Vagina (tissue), 2 donors: ENCODE measurements around the gene MRPL12. TPM values are rescaled to one million over a fixed set of nuclear protein-coding genes. Genes with fewer than 3 reads are reported as not detected.

Experiments used
- DNase-seq, 2 donors: peaks; one replicate each; pipeline ENCODE4 v3.0.0-alpha.2; 2017; ENCODE audit errors: extremely low spot score in 2 of 2
- H3K27ac ChIP-seq: fragments of 200-600 bp; sonication (generic); one replicate; pipeline ENCODE4 v1.5.1; 2019
- H3K27me3 ChIP-seq: fragments of 200-600 bp; sonication (generic); one replicate; pipeline ENCODE4 v1.5.1; 2019
- H3K36me3 ChIP-seq, 2 donors: fragments of 200-600 bp; sonication (generic); one replicate each; pipeline ENCODE4 v1.5.1; 2017 to 2019
- H3K4me1 ChIP-seq: fragments of 200-600 bp; sonication (generic); one replicate; pipeline ENCODE4 v1.5.1; 2019
- H3K4me3 ChIP-seq, 2 donors: fragments of 200-600 bp; sonication (generic); 1 replicate in 1 of 2; 2 replicates in 1 of 2; pipeline ENCODE4 v1.5.1; 2016 to 2019
- H3K9me3 ChIP-seq: fragments of 200-600 bp; sonication (generic); one replicate; pipeline ENCODE4 v1.5.1; 2019
- CTCF ChIP-seq, 3 experiments: fragments of 450-650 bp in 2 of 3; fragments of 200-600 bp in 1 of 3; sonication (generic) in 1 of 3; IDR thresholded peaks; one replicate each; pipeline ENCODE4 v1.5.1; 2017 to 2019; ENCODE audit warnings: antibody characterized with exemption in 3 of 3, mild to moderate bottlenecking in 2 of 3, moderate library complexity in 2 of 3
- POLR2A ChIP-seq, 2 donors: fragments of 450-650 bp; IDR thresholded peaks; one replicate each; pipeline ENCODE4 v1.6.1; 2017; ENCODE audit warnings: antibody characterized with exemption in 2 of 2, mild to moderate bottlenecking in 2 of 2, moderate library complexity in 2 of 2
- POLR2AphosphoS5 ChIP-seq, 2 donors: sonication (generic); formaldehyde crosslinking; IDR thresholded peaks; one replicate each; pipeline ENCODE4 v1.9.0; 2017; ENCODE audit warnings: antibody characterized with exemption in 2 of 2, mild to moderate bottlenecking in 2 of 2, low read depth in 1 of 2; ENCODE audit not compliant: insufficient read depth in 1 of 2
- intact Hi-C: fragments of 100-400 bp; cut with DNase I; formaldehyde crosslinking; loops from one replicate; pipeline ENCODE4 v1.15.1; 2023
- total RNA-seq: library from RNA; depleted of rRNA; stranded (reverse); fragments of >200 nt; gene quantifications from one replicate; pipeline ENCODE4 v1.2.3, GENCODE V29; 2016

Gene MRPL12
- total RNA-seq, 1 donor from 2014 or later, result 77.3 TPM

- TF ChIP-seq POLR2AphosphoS5 (IDR thresholded peaks at IDR 0.05; ENCODE audit: insufficient read depth in 1 of 2, low read depth in 1 of 2) (no peak), CTCF (IDR thresholded peaks at IDR 0.05) (no peak), POLR2A (IDR thresholded peaks at IDR 0.05) (no peak)
- Histone ChIP-seq H3K4me1 (peaks cover 48% of the 10 kb centered on the region), H3K4me3 (peak overlapping the region; percentile 85 to 100), H3K9me3 (no peaks in the 10 kb centered on the region), H3K27me3 (no peaks in the 10 kb centered on the region), H3K36me3 (peaks cover 0 to 55% of the 10 kb centered on the region in 2 donors), H3K27ac (no peak overlapping the region)
- intact Hi-C loops, result no loop called here
- no peak for DNase-seq
Observed at GRCh38 chr17:81685108-81685507, 18.1 kb upstream of the MRPL12 start.

DNA sequence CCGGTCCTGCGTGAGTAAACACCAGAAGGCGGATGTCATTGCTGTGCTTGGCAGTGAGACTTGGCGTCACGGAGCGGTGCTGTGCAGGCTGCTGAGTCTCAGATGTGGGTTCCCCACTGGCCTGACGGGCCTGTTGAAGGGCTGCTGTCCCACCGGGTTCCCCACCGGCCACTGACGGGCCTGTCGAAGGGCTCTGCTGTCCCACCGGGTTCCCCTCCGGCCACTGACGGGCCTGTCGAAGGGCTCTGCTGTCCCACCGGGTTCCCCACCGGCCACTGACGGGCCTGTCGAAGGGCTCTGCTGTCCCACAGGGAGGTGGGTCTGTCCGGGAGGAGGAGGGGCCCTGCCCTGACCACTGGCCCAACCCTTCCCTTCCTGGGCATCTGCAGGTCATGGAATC is 16.6 kb upstream of the MRPL12 start:
- Histone ChIP-seq H3K27ac (no peak overlapping the region), H3K36me3 (peaks cover 0 to 63% of the 10 kb centered on the region in 2 donors), H3K4me3 (no peak overlapping the region), H3K4me1 (peaks cover 45% of the 10 kb centered on the region), H3K9me3 (no peaks in the 10 kb centered on the region), H3K27me3 (no peaks in the 10 kb centered on the region)
- TF ChIP-seq POLR2AphosphoS5 (IDR thresholded peaks at IDR 0.05; ENCODE audit: insufficient read depth in 1 of 2, low read depth in 1 of 2) (no peak), POLR2A (IDR thresholded peaks at IDR 0.05) (no peak)
- DNase-seq, result no peak
- intact Hi-C loops, result no loop called here

DNA sequence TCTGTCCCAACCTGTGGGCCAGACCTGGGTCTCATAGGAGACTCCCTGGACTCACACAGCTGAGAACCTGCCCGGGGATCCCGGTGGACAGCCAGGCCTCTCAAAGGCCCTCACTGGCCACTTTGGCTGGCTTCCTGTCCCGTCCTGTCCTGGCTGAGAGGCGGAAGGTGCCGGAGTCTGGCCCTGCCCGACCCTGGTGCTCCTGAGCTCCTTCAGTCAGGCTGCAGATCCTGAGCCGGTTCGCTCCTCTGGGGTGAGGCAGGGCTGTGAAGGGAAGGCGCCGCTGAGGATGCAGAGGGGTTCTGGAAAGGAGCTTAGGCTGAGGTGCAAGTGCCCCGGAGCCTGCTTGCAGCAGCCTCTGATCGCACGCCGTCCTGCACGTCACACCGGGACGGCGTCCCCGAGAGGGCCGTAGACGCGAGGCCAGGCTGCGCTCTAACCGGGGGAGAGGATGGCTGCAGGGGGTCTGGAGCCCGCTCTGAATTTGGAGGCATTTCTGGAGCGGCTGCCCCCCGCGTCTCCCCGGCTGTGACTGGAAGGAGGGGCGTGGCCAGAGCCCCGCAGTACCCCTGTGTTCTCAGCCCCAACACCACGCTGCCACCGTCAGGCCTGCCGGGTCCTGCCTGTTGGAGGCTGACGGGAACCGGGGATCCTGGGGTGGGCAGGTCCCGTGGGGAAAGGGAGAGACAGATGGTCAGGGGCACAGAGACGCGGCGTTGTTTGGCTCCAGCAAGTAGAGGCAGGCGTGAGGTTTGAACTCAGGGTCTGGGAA is 15.2 kb upstream of the MRPL12 start:
- H3K9me3 ChIP-seq, result no peaks in the 10 kb centered on the region
- H3K4me3 ChIP-seq, result no peak overlapping the region
- H3K27ac ChIP-seq, result no peak overlapping the region
- H3K36me3 ChIP-seq, result peaks cover 0 to 76% of the 10 kb centered on the region in 2 donors
- TF ChIP-seq POLR2AphosphoS5 (IDR thresholded peaks at IDR 0.05; ENCODE audit: insufficient read depth in 1 of 2, low read depth in 1 of 2) (no peak), CTCF (IDR thresholded peaks at IDR 0.05) (no peak), POLR2A (IDR thresholded peaks at IDR 0.05) (no peak)
- no peaks in the 10 kb centered on the region for H3K27me3 ChIP-seq
- no peak for DNase-seq
- H3K4me1 ChIP-seq, result peaks cover 32% of the 10 kb centered on the region
- intact Hi-C loops, result no loop called here

GRCh38 chr17:81688616-81689015 is 14.6 kb upstream of the MRPL12 start:
- Histone ChIP-seq H3K4me1 (peaks cover 29% of the 10 kb centered on the region), H3K9me3 (no peaks in the 10 kb centered on the region), H3K36me3 (peaks cover 0 to 79% of the 10 kb centered on the region in 2 donors), H3K27me3 (no peaks in the 10 kb centered on the region), H3K4me3 (no peak overlapping the region), H3K27ac (no peak overlapping the region)
- TF ChIP-seq CTCF (IDR thresholded peaks at IDR 0.05), result no peak
- no peak for TF ChIP-seq POLR2AphosphoS5 (IDR thresholded peaks at IDR 0.05; ENCODE audit: insufficient read depth in 1 of 2, low read depth in 1 of 2)
- no peak for TF ChIP-seq POLR2A (IDR thresholded peaks at IDR 0.05)
- intact Hi-C loops, result no loop called here
- DNase-seq, result no peak

- intact Hi-C loops, result no loop called here
- H3K36me3 ChIP-seq, result peaks cover 0 to 94% of the 10 kb centered on the region in 2 donors
- TF ChIP-seq CTCF (IDR thresholded peaks at IDR 0.05), result no peak
- TF ChIP-seq POLR2AphosphoS5 (IDR thresholded peaks at IDR 0.05; ENCODE audit: insufficient read depth in 1 of 2, low read depth in 1 of 2), result no peak
- no peak for TF ChIP-seq POLR2A (IDR thresholded peaks at IDR 0.05)
- no peaks in the 10 kb centered on the region for H3K9me3 ChIP-seq
- no peak overlapping the region for H3K4me3 ChIP-seq
- no peak overlapping the region for H3K27ac ChIP-seq
- DNase-seq, result no peak
- no peaks in the 10 kb centered on the region for H3K27me3 ChIP-seq
- H3K4me1 ChIP-seq, result peaks cover 22% of the 10 kb centered on the region
Observed at GRCh38 chr17:81690066-81690465, 13.1 kb upstream of the MRPL12 start.
